IMR-90 (cell line): Measurements from ENCODE around the gene VAT1L.
A peak's percentile ranks its signal among the peaks of the same experiment; 100 is the strongest.

Experiments used
- BHLHE40 ChIP-seq: fragments of 150-350 bp; IDR thresholded peaks from 2 replicates; pipeline ENCODE4 v1.6.1; 2016; ENCODE audit warnings: mild to moderate bottlenecking, low read depth, low read length
- CEBPB ChIP-seq: IDR thresholded peaks from 2 replicates; pipeline ENCODE4 v1.6.1; 2012; ENCODE audit warnings: low read depth, low read length, improper control_type of control experiment
- CHD1 ChIP-seq: IDR thresholded peaks from 2 replicates; pipeline ENCODE4 v1.6.1; 2012; ENCODE audit warnings: low read depth, low read length, improper control_type of control experiment
- FOS ChIP-seq: fragments of 150-350 bp; IDR thresholded peaks from 2 replicates; pipeline ENCODE4 v1.6.1; 2016; ENCODE audit warnings: low read depth, low read length
- MXI1 ChIP-seq: IDR thresholded peaks from 2 replicates; pipeline ENCODE4 v1.6.1; 2012; ENCODE audit warnings: low read depth, mild to moderate bottlenecking, low read length, moderate library complexity, borderline replicate concordance
- NFE2L2 ChIP-seq: fragments of 150-350 bp; IDR thresholded peaks from 2 replicates; pipeline ENCODE4 v1.6.1; 2016; ENCODE audit warnings: low read depth, mild to moderate bottlenecking, low read length
- POLR2A ChIP-seq: IDR thresholded peaks from 2 replicates; pipeline ENCODE4 v1.6.1; 2012; ENCODE audit warnings: mild to moderate bottlenecking, low read depth, low read length
- RAD21 ChIP-seq: IDR thresholded peaks from 2 replicates; pipeline ENCODE4 v1.6.1; 2012; ENCODE audit warnings: low read length, improper control_type of control experiment
- RFX5 ChIP-seq: IDR thresholded peaks from 2 replicates; pipeline ENCODE4 v1.8.0; 2012; ENCODE audit warnings: low read depth, mild to moderate bottlenecking, low read length, moderate library complexity
- TF ChIP-seq, protein P1 (sequence below): conservative IDR thresholded peaks from 2 replicates; pipeline ENCODE4 v1.5.1; 2012; ENCODE audit warnings: mild to moderate bottlenecking, low read depth, low read length, improper control_type of control experiment
- TF ChIP-seq, protein P2 (sequence below): fragments of 150-350 bp; IDR thresholded peaks from 2 replicates; pipeline ENCODE4 v1.6.1; 2017; ENCODE audit warnings: mild to moderate bottlenecking, antibody characterized with exemption, low read length, low read depth

DNA sequence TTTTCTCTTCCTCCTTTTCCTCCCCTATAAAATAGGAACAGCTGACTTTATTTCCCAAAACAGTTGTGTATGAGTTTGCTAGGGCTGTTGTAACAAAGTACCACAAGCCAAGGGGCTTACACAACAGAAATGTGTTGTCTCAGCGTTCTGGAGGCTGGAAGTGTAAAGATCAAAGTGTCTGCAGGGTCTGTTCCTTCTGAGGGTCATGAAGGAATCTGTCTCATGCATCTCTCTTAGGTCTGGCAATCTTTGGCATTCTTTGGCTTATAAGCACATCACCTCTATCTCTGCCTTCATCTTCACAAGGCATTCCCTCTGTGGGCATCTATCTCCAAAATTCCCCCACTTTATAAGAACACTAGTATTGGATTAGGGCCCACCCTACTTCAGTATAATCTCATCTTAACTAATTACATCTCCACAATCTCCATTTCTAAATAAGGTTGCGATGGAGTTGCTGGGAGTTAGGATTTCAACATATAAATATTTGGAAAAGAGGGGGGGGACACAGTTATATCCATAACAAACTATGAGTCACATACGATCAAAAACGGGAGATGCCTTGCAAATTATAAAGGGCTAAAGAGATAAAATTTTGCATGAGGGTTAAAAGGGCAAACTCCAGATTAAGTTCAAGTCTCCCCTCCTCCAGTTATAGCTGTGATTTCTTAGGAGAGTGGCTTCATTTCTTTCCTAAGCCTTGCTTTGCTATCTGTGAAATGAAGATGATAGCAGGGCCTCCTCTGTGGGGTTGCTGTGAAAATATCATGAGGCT, 109.7 kb downstream of the VAT1L start:
- TF ChIP-seq POLR2A (no peak), FOS (peak; percentile 37; the same call in 1 of the 2 replicates), MXI1 (no peak), BHLHE40 (no peak), CHD1 (no peak), CEBPB (peak; percentile 35; the same call in 1 of the 2 replicates), NFE2L2 (no peak), RFX5 (no peak), RAD21 (no peak)
- TF ChIP-seq, protein P1, sequence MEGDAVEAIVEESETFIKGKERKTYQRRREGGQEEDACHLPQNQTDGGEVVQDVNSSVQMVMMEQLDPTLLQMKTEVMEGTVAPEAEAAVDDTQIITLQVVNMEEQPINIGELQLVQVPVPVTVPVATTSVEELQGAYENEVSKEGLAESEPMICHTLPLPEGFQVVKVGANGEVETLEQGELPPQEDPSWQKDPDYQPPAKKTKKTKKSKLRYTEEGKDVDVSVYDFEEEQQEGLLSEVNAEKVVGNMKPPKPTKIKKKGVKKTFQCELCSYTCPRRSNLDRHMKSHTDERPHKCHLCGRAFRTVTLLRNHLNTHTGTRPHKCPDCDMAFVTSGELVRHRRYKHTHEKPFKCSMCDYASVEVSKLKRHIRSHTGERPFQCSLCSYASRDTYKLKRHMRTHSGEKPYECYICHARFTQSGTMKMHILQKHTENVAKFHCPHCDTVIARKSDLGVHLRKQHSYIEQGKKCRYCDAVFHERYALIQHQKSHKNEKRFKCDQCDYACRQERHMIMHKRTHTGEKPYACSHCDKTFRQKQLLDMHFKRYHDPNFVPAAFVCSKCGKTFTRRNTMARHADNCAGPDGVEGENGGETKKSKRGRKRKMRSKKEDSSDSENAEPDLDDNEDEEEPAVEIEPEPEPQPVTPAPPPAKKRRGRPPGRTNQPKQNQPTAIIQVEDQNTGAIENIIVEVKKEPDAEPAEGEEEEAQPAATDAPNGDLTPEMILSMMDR: no peak
- TF ChIP-seq, protein P2, sequence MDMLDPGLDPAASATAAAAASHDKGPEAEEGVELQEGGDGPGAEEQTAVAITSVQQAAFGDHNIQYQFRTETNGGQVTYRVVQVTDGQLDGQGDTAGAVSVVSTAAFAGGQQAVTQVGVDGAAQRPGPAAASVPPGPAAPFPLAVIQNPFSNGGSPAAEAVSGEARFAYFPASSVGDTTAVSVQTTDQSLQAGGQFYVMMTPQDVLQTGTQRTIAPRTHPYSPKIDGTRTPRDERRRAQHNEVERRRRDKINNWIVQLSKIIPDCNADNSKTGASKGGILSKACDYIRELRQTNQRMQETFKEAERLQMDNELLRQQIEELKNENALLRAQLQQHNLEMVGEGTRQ: no peak
